Measurements from ENCODE around the gene PSTPIP2. TPM values are rescaled to one million over a fixed set of nuclear protein-coding genes. Genes with fewer than 3 reads are reported as not detected.

Gene PSTPIP2
- total and polyA plus RNA-seq, 2 experiments from 2014 or later, result 11.9 to 24.5 TPM

GRCh38 chr18:45981821-45982220 lies 90.2 kb downstream of the PSTPIP2 start:
- WGBS (ENCODE audit: low lambda C conversion rate, missing lambda C conversion rate), result 82% methylated on average over 2 of the region's 2 CpGs
- Histone ChIP-seq H3K27ac (no peak overlapping the region), H3K36me3 (replicated peaks; ENCODE audit: insufficient read depth, low read depth) (no peaks in the 10 kb centered on the region), H3K9me3 (ENCODE audit: low read depth) (no peaks in the 10 kb centered on the region), H2AFZ (no peak overlapping the region), H3K79me2 (no peaks in the 10 kb centered on the region), H3K27me3 (no peaks in the 10 kb centered on the region), H3K4me2 (no peak overlapping the region), H3K4me1 (ENCODE audit: insufficient read depth) (peaks cover 4% of the 10 kb centered on the region), H4K20me1 (ENCODE audit: insufficient read depth, poor library complexity, severe bottlenecking) (no peaks in the 10 kb centered on the region), H3K4me3 (no peak overlapping the region), H3K9me2 (replicated peaks; ENCODE audit: insufficient read depth) (no peaks in the 10 kb centered on the region)
- no peak for DNase-seq (ENCODE audit: low spot score)
- TF ChIP-seq EZH2 (IDR thresholded peaks at IDR 0.05; ENCODE audit: borderline replicate concordance) (no peak), EZH2phosphoT487 (IDR thresholded peaks at IDR 0.05; ENCODE audit: low read depth, severe bottlenecking, unreplicated experiment) (no peak)
- TF ChIP-seq, protein P1, sequence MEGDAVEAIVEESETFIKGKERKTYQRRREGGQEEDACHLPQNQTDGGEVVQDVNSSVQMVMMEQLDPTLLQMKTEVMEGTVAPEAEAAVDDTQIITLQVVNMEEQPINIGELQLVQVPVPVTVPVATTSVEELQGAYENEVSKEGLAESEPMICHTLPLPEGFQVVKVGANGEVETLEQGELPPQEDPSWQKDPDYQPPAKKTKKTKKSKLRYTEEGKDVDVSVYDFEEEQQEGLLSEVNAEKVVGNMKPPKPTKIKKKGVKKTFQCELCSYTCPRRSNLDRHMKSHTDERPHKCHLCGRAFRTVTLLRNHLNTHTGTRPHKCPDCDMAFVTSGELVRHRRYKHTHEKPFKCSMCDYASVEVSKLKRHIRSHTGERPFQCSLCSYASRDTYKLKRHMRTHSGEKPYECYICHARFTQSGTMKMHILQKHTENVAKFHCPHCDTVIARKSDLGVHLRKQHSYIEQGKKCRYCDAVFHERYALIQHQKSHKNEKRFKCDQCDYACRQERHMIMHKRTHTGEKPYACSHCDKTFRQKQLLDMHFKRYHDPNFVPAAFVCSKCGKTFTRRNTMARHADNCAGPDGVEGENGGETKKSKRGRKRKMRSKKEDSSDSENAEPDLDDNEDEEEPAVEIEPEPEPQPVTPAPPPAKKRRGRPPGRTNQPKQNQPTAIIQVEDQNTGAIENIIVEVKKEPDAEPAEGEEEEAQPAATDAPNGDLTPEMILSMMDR (IDR thresholded peaks at IDR 0.05; ENCODE audit: poor library complexity), result no peak

- Histone ChIP-seq H2AFZ (no peak overlapping the region), H3K4me3 (no peak overlapping the region), H3K9me3 (ENCODE audit: low read depth) (no peaks in the 10 kb centered on the region), H3K4me1 (ENCODE audit: insufficient read depth) (peaks cover 4% of the 10 kb centered on the region), H3K79me2 (no peaks in the 10 kb centered on the region), H3K27me3 (no peaks in the 10 kb centered on the region), H3K9me2 (replicated peaks; ENCODE audit: insufficient read depth) (no peaks in the 10 kb centered on the region), H3K27ac (no peak overlapping the region), H3K4me2 (no peak overlapping the region), H3K36me3 (replicated peaks; ENCODE audit: insufficient read depth, low read depth) (no peaks in the 10 kb centered on the region), H4K20me1 (ENCODE audit: insufficient read depth, poor library complexity, severe bottlenecking) (no peaks in the 10 kb centered on the region)
- TF ChIP-seq EZH2 (IDR thresholded peaks at IDR 0.05; ENCODE audit: borderline replicate concordance), result no peak
- no peak for TF ChIP-seq EZH2phosphoT487 (IDR thresholded peaks at IDR 0.05; ENCODE audit: low read depth, severe bottlenecking, unreplicated experiment)
- TF ChIP-seq, protein P1 (IDR thresholded peaks at IDR 0.05; ENCODE audit: poor library complexity), result no peak
- WGBS (ENCODE audit: low lambda C conversion rate, missing lambda C conversion rate), result 39% methylated on average over 2 of the region's 2 CpGs
- DNase-seq (ENCODE audit: low spot score), result peak; percentile 24
Observed at GRCh38 chr18:45980229-45980628, 91.8 kb downstream of the PSTPIP2 start.

GRCh38 chr18:45978084-45978483 lies 94.0 kb downstream of the PSTPIP2 start:
- no peak overlapping the region for H3K27ac ChIP-seq
- TF ChIP-seq EZH2phosphoT487 (IDR thresholded peaks at IDR 0.05; ENCODE audit: low read depth, severe bottlenecking, unreplicated experiment) (no peak), EZH2 (IDR thresholded peaks at IDR 0.05; ENCODE audit: borderline replicate concordance) (no peak)
- TF ChIP-seq, protein P1 (IDR thresholded peaks at IDR 0.05; ENCODE audit: poor library complexity), result no peak
- 69% methylated on average over 1 of the region's 1 CpG for WGBS (ENCODE audit: low lambda C conversion rate, missing lambda C conversion rate)
- no peaks in the 10 kb centered on the region for H3K9me3 ChIP-seq (ENCODE audit: low read depth)
- no peaks in the 10 kb centered on the region for H3K9me2 ChIP-seq (replicated peaks; ENCODE audit: insufficient read depth)
- H3K4me1 ChIP-seq (ENCODE audit: insufficient read depth), result peaks cover 4% of the 10 kb centered on the region
- no peak overlapping the region for H3K4me2 ChIP-seq
- H3K36me3 ChIP-seq (replicated peaks; ENCODE audit: insufficient read depth, low read depth), result no peaks in the 10 kb centered on the region
- peak; percentile 40 for DNase-seq (ENCODE audit: low spot score)
- H2AFZ ChIP-seq, result no peak overlapping the region
- H4K20me1 ChIP-seq (ENCODE audit: insufficient read depth, poor library complexity, severe bottlenecking), result no peaks in the 10 kb centered on the region
- no peaks in the 10 kb centered on the region for H3K79me2 ChIP-seq
- no peak overlapping the region for H3K4me3 ChIP-seq
- no peaks in the 10 kb centered on the region for H3K27me3 ChIP-seq

- Histone ChIP-seq H3K4me3 (no peak overlapping the region), H2AFZ (no peak overlapping the region), H3K79me2 (no peaks in the 10 kb centered on the region), H3K27ac (no peak overlapping the region), H3K36me3 (replicated peaks; ENCODE audit: insufficient read depth, low read depth) (no peaks in the 10 kb centered on the region), H4K20me1 (ENCODE audit: insufficient read depth, poor library complexity, severe bottlenecking) (no peaks in the 10 kb centered on the region), H3K9me3 (ENCODE audit: low read depth) (no peaks in the 10 kb centered on the region), H3K4me1 (ENCODE audit: insufficient read depth) (peaks cover 4% of the 10 kb centered on the region), H3K27me3 (no peaks in the 10 kb centered on the region), H3K9me2 (replicated peaks; ENCODE audit: insufficient read depth) (no peaks in the 10 kb centered on the region), H3K4me2 (no peak overlapping the region)
- TF ChIP-seq EZH2 (IDR thresholded peaks at IDR 0.05; ENCODE audit: borderline replicate concordance) (no peak), EZH2phosphoT487 (IDR thresholded peaks at IDR 0.05; ENCODE audit: low read depth, severe bottlenecking, unreplicated experiment) (no peak)
- TF ChIP-seq, protein P1 (IDR thresholded peaks at IDR 0.05; ENCODE audit: poor library complexity), result no peak
- DNase-seq (ENCODE audit: low spot score), result no peak
- WGBS (ENCODE audit: low lambda C conversion rate, missing lambda C conversion rate), result 85% methylated on average over 5 of the region's 5 CpGs
Observed at GRCh38 chr18:45976974-45977373, 95.1 kb downstream of the PSTPIP2 start.

Data from hepatocyte (in vitro differentiated cells).